ENCODE measurements around the gene NRBF2.

Gene NRBF2

GRCh38 chr10:63123727-63124362 lies 9.3 kb upstream of the NRBF2 start:
- H3K4me1 ChIP-seq (ENCODE audit: insufficient read depth, low read length) = no peaks in the 10 kb centered on the region
- no peak overlapping the region for H3K4me3 ChIP-seq (ENCODE audit: low read depth in 1 of 2, low read length in 2 of 2)
- no peaks in the 10 kb centered on the region for H3K27me3 ChIP-seq (ENCODE audit: control insufficient read depth in 1 of 2, insufficient read depth in 2 of 2, low read length in 2 of 2)
- H3K9me3 ChIP-seq (ENCODE audit: low read length) = no peaks in the 10 kb centered on the region
- no peak overlapping the region for H3K9ac ChIP-seq (ENCODE audit: low read length)
- H3K36me3 ChIP-seq (ENCODE audit: insufficient read depth, low read length) = no peaks in the 10 kb centered on the region
- no peak overlapping the region for H3K27ac ChIP-seq (ENCODE audit: low read depth, low read length)

GRCh38 chr10:63125459-63125858 lies 7.7 kb upstream of the NRBF2 start:
- Histone ChIP-seq H3K9me3 (ENCODE audit: low read length) (no peaks in the 10 kb centered on the region), H3K4me3 (ENCODE audit: low read depth in 1 of 2, low read length in 2 of 2) (no peak overlapping the region), H3K9ac (ENCODE audit: low read length) (no peak overlapping the region), H3K27me3 (ENCODE audit: control insufficient read depth in 1 of 2, insufficient read depth in 2 of 2, low read length in 2 of 2) (no peaks in the 10 kb centered on the region), H3K36me3 (ENCODE audit: insufficient read depth, low read length) (no peaks in the 10 kb centered on the region), H3K27ac (ENCODE audit: low read depth, low read length) (no peak overlapping the region), H3K4me1 (ENCODE audit: insufficient read depth, low read length) (no peaks in the 10 kb centered on the region)

GRCh38 chr10:63128443-63128842 lies 4.7 kb upstream of the NRBF2 start:
- no peak overlapping the region for H3K9ac ChIP-seq (ENCODE audit: low read length)
- H3K4me1 ChIP-seq (ENCODE audit: insufficient read depth, low read length) = peaks cover 5% of the 10 kb centered on the region
- H3K27ac ChIP-seq (ENCODE audit: low read depth, low read length) = no peak overlapping the region
- no peaks in the 10 kb centered on the region for H3K36me3 ChIP-seq (ENCODE audit: insufficient read depth, low read length)
- H3K9me3 ChIP-seq (ENCODE audit: low read length) = no peaks in the 10 kb centered on the region
- H3K4me3 ChIP-seq (ENCODE audit: low read depth in 1 of 2, low read length in 2 of 2) = no peak overlapping the region
- H3K27me3 ChIP-seq (ENCODE audit: control insufficient read depth in 1 of 2, insufficient read depth in 2 of 2, low read length in 2 of 2) = no peaks in the 10 kb centered on the region

GRCh38 chr10:63129888-63130287 lies 3.2 kb upstream of the NRBF2 start:
- Histone ChIP-seq H3K36me3 (ENCODE audit: insufficient read depth, low read length) (no peaks in the 10 kb centered on the region), H3K27me3 (ENCODE audit: control insufficient read depth in 1 of 2, insufficient read depth in 2 of 2, low read length in 2 of 2) (no peaks in the 10 kb centered on the region), H3K27ac (ENCODE audit: low read depth, low read length) (no peak overlapping the region), H3K9ac (ENCODE audit: low read length) (no peak overlapping the region), H3K4me3 (ENCODE audit: low read depth in 1 of 2, low read length in 2 of 2) (no peak overlapping the region), H3K4me1 (ENCODE audit: insufficient read depth, low read length) (peaks cover 16% of the 10 kb centered on the region), H3K9me3 (ENCODE audit: low read length) (no peaks in the 10 kb centered on the region)

GRCh38 chr10:63132651-63133055 lies 475 bp upstream of the NRBF2 start:
- H3K9ac ChIP-seq (ENCODE audit: low read length) = no peak overlapping the region
- no peaks in the 10 kb centered on the region for H3K27me3 ChIP-seq (ENCODE audit: control insufficient read depth in 1 of 2, insufficient read depth in 2 of 2, low read length in 2 of 2)
- peak overlapping the region; percentile 73 for H3K27ac ChIP-seq (ENCODE audit: low read depth, low read length)
- peaks cover 21% of the 10 kb centered on the region for H3K4me1 ChIP-seq (ENCODE audit: insufficient read depth, low read length)
- H3K36me3 ChIP-seq (ENCODE audit: insufficient read depth, low read length) = no peaks in the 10 kb centered on the region
- H3K9me3 ChIP-seq (ENCODE audit: low read length) = no peaks in the 10 kb centered on the region
- H3K4me3 ChIP-seq (ENCODE audit: low read depth in 1 of 2, low read length in 2 of 2) = peak overlapping the region; percentile 67 to 88

GRCh38 chr10:63133821-63134557 lies 861 bp downstream of the NRBF2 start:
- no peaks in the 10 kb centered on the region for H3K9me3 ChIP-seq (ENCODE audit: low read length)
- peaks cover 21% of the 10 kb centered on the region for H3K4me1 ChIP-seq (ENCODE audit: insufficient read depth, low read length)
- H3K4me3 ChIP-seq (ENCODE audit: low read depth in 1 of 2, low read length in 2 of 2) = peak overlapping the region; percentile 67 to 88
- no peaks in the 10 kb centered on the region for H3K36me3 ChIP-seq (ENCODE audit: insufficient read depth, low read length)
- H3K9ac ChIP-seq (ENCODE audit: low read length) = peak overlapping the region; percentile 95
- H3K27ac ChIP-seq (ENCODE audit: low read depth, low read length) = peak overlapping the region; percentile 73
- H3K27me3 ChIP-seq (ENCODE audit: control insufficient read depth in 1 of 2, insufficient read depth in 2 of 2, low read length in 2 of 2) = no peaks in the 10 kb centered on the region

- H3K36me3 ChIP-seq (ENCODE audit: insufficient read depth, low read length) = no peaks in the 10 kb centered on the region
- H3K4me3 ChIP-seq (ENCODE audit: low read depth in 1 of 2, low read length in 2 of 2) = no peak overlapping the region
- H3K9ac ChIP-seq (ENCODE audit: low read length) = no peak overlapping the region
- H3K9me3 ChIP-seq (ENCODE audit: low read length) = no peaks in the 10 kb centered on the region
- no peaks in the 10 kb centered on the region for H3K27me3 ChIP-seq (ENCODE audit: control insufficient read depth in 1 of 2, insufficient read depth in 2 of 2, low read length in 2 of 2)
- peaks cover 21% of the 10 kb centered on the region for H3K4me1 ChIP-seq (ENCODE audit: insufficient read depth, low read length)
- H3K27ac ChIP-seq (ENCODE audit: low read depth, low read length) = no peak overlapping the region
These were observed 4.2 kb downstream of the NRBF2 start for GRCh38 chr10:63137306-63137705.

- Histone ChIP-seq H3K4me1 (ENCODE audit: insufficient read depth, low read length) (peaks cover 3% of the 10 kb centered on the region), H3K27ac (ENCODE audit: low read depth, low read length) (no peak overlapping the region), H3K27me3 (ENCODE audit: control insufficient read depth in 1 of 2, insufficient read depth in 2 of 2, low read length in 2 of 2) (no peaks in the 10 kb centered on the region), H3K9ac (ENCODE audit: low read length) (no peak overlapping the region), H3K36me3 (ENCODE audit: insufficient read depth, low read length) (no peaks in the 10 kb centered on the region), H3K9me3 (ENCODE audit: low read length) (no peaks in the 10 kb centered on the region), H3K4me3 (ENCODE audit: low read depth in 1 of 2, low read length in 2 of 2) (no peak overlapping the region)
These were observed 6.9 kb downstream of the NRBF2 start for GRCh38 chr10:63140077-63140476.

- Histone ChIP-seq H3K27me3 (ENCODE audit: control insufficient read depth in 1 of 2, insufficient read depth in 2 of 2, low read length in 2 of 2) (no peaks in the 10 kb centered on the region), H3K4me3 (ENCODE audit: low read depth in 1 of 2, low read length in 2 of 2) (no peak overlapping the region), H3K27ac (ENCODE audit: low read depth, low read length) (no peak overlapping the region), H3K9ac (ENCODE audit: low read length) (no peak overlapping the region), H3K4me1 (ENCODE audit: insufficient read depth, low read length) (peaks cover 10% of the 10 kb centered on the region), H3K36me3 (ENCODE audit: insufficient read depth, low read length) (no peaks in the 10 kb centered on the region), H3K9me3 (ENCODE audit: low read length) (no peaks in the 10 kb centered on the region)
These were observed 9.0 kb downstream of the NRBF2 start for GRCh38 chr10:63142136-63142535.

GRCh38 chr10:63143987-63144386 lies 10.9 kb downstream of the NRBF2 start:
- no peaks in the 10 kb centered on the region for H3K9me3 ChIP-seq (ENCODE audit: low read length)
- peaks cover 10% of the 10 kb centered on the region for H3K4me1 ChIP-seq (ENCODE audit: insufficient read depth, low read length)
- no peak overlapping the region for H3K4me3 ChIP-seq (ENCODE audit: low read depth in 1 of 2, low read length in 2 of 2)
- H3K36me3 ChIP-seq (ENCODE audit: insufficient read depth, low read length) = no peaks in the 10 kb centered on the region
- H3K27ac ChIP-seq (ENCODE audit: low read depth, low read length) = no peak overlapping the region
- H3K27me3 ChIP-seq (ENCODE audit: control insufficient read depth in 1 of 2, insufficient read depth in 2 of 2, low read length in 2 of 2) = no peaks in the 10 kb centered on the region
- no peak overlapping the region for H3K9ac ChIP-seq (ENCODE audit: low read length)

- no peak overlapping the region for H3K27ac ChIP-seq (ENCODE audit: low read depth, low read length)
These were observed 12.7 kb downstream of the NRBF2 start for GRCh38 chr10:63145782-63146181.

GRCh38 chr10:63146503-63146902 lies 13.4 kb downstream of the NRBF2 start:
- no peak overlapping the region for H3K27ac ChIP-seq (ENCODE audit: low read depth, low read length)
- no peak overlapping the region for H3K9ac ChIP-seq (ENCODE audit: low read length)
- H3K4me3 ChIP-seq (ENCODE audit: low read depth in 1 of 2, low read length in 2 of 2) = no peak overlapping the region
- H3K9me3 ChIP-seq (ENCODE audit: low read length) = no peaks in the 10 kb centered on the region
- H3K4me1 ChIP-seq (ENCODE audit: insufficient read depth, low read length) = peaks cover 10% of the 10 kb centered on the region
- no peaks in the 10 kb centered on the region for H3K36me3 ChIP-seq (ENCODE audit: insufficient read depth, low read length)
- H3K27me3 ChIP-seq (ENCODE audit: control insufficient read depth in 1 of 2, insufficient read depth in 2 of 2, low read length in 2 of 2) = no peaks in the 10 kb centered on the region

More at GRCh38 chr10:63145782-63146181, 12.7 kb downstream of the NRBF2 start:
- H3K36me3 ChIP-seq (ENCODE audit: insufficient read depth, low read length) = no peaks in the 10 kb centered on the region
- no peaks in the 10 kb centered on the region for H3K27me3 ChIP-seq (ENCODE audit: control insufficient read depth in 1 of 2, insufficient read depth in 2 of 2, low read length in 2 of 2)
- peaks cover 10% of the 10 kb centered on the region for H3K4me1 ChIP-seq (ENCODE audit: insufficient read depth, low read length)
- no peak overlapping the region for H3K4me3 ChIP-seq (ENCODE audit: low read depth in 1 of 2, low read length in 2 of 2)
- H3K9me3 ChIP-seq (ENCODE audit: low read length) = no peaks in the 10 kb centered on the region
- H3K9ac ChIP-seq (ENCODE audit: low read length) = no peak overlapping the region

Data from muscle layer of colon (tissue), 2 donors.